ENCODE data around the gene RASAL3. TPM values are rescaled to one million over a fixed set of nuclear protein-coding genes. Genes with fewer than 3 reads are reported as not detected.

Gene RASAL3
- total RNA-seq, 1 experiment from 2014 or later, result 1.9 TPM

- Histone ChIP-seq H3K4me1 (ENCODE audit: insufficient read depth, low read length) (no peaks in the 10 kb centered on the region; the same call in 1 of the 2 replicates), H3K4me2 (ENCODE audit: insufficient read depth, insufficient read length, low read length) (peak overlapping the region; percentile 59), H3K79me2 (ENCODE audit: insufficient read depth, low read length) (no peaks in the 10 kb centered on the region), H2BK5ac (ENCODE audit: insufficient read length, low read length) (no peak overlapping the region), H4K91ac (ENCODE audit: insufficient read length, low read depth, low read length) (no peak overlapping the region), H2BK20ac (ENCODE audit: low read depth, low read length, poor library complexity, severe bottlenecking) (no peak overlapping the region), H3K14ac (ENCODE audit: insufficient read depth, low read length) (no peak overlapping the region), H3K9ac (ENCODE audit: extremely low read depth, insufficient read length, low read length) (no peak overlapping the region), H2AK5ac (ENCODE audit: insufficient read length, low read length) (no peak overlapping the region), H2AFZ (ENCODE audit: low read length) (no peak overlapping the region), H3K56ac (ENCODE audit: insufficient read length, low read depth, low read length) (no peak overlapping the region), H2BK15ac (ENCODE audit: low read depth, low read length) (no peak overlapping the region), H4K8ac (replicated peaks; ENCODE audit: insufficient read length, low read depth, low read length) (no peak overlapping the region), H3T11ph (ENCODE audit: low read length) (no peak overlapping the region), H4K20me1 (ENCODE audit: control insufficient read depth, insufficient read depth, insufficient read length) (no peaks in the 10 kb centered on the region), H3K27me3 (ENCODE audit: insufficient read depth, low read length) (no peaks in the 10 kb centered on the region), H3K79me1 (ENCODE audit: insufficient read depth, low read depth, low read length, poor library complexity, severe bottlenecking) (no peaks in the 10 kb centered on the region), H3K9me3 (ENCODE audit: control insufficient read depth, low read depth, low read length) (no peaks in the 10 kb centered on the region), H3K18ac (ENCODE audit: insufficient read length, low read depth, low read length) (no peak overlapping the region), H2BK120ac (ENCODE audit: low read depth, low read length, poor library complexity, severe bottlenecking) (no peak overlapping the region), H2BK12ac (ENCODE audit: insufficient read length, low read depth, low read length) (no peak overlapping the region), H3K4ac (ENCODE audit: low read depth, low read length) (no peak overlapping the region), H3K23ac (ENCODE audit: insufficient read length, low read depth, low read length) (no peak overlapping the region), H4K5ac (ENCODE audit: insufficient read length, low read depth, low read length) (no peak overlapping the region), H3K23me2 (ENCODE audit: insufficient read length, low read depth, low read length, poor library complexity, severe bottlenecking) (peaks cover 20% of the 10 kb centered on the region), H3K27ac (ENCODE audit: insufficient read length, low read depth, low read length) (no peak overlapping the region)
- H3K36me3 Mint-ChIP-seq (ENCODE audit: insufficient read depth in 1 of 3, low read depth in 3 of 3), result no peaks in the 10 kb centered on the region
- no peak for TF ChIP-seq CTCF (conservative IDR thresholded peaks at IDR 0.05)
- peaks cover 10% of the 10 kb centered on the region for H3K27me3 Mint-ChIP-seq (ENCODE audit: low read depth)
- peaks cover 0 to 2% of the 10 kb centered on the region in 2 experiments; a peak in 3 of 5 replicates for H3K9me3 Mint-ChIP-seq
- WGBS (ENCODE audit: extremely low coverage, insufficient read length, low lambda C conversion rate), result no CpG with 5 or more reads among the region's 17 CpGs
- DNase-seq, result no peak
- H3K4me3 Mint-ChIP-seq, result peak overlapping the region; percentile 68 to 82; a peak in 4 of 5 replicates
- H3K27ac Mint-ChIP-seq, result peak overlapping the region in 1 of 3 experiments; percentile 20; a peak in 1 of 7 replicates
- H3K4me1 Mint-ChIP-seq, result peaks cover 7 to 17% of the 10 kb centered on the region in 2 experiments
Observed at GRCh38 chr19:15448044-15448777, 16.1 kb downstream of the RASAL3 start.
